MM.1S (cell line): ENCODE measurements around the gene HORMAD2.

Experiments
- DNase-seq: peaks from one replicate; pipeline ENCODE4 v3.0.0-alpha.2; 2015
- H2AFZ ChIP-seq: fragments of 300-600 bp; sonication (generic); 2 replicates; pipeline ENCODE4 v1.6.0; 2016; ENCODE audit warnings: antibody characterized with exemption, low read length
- H3F3A ChIP-seq: fragments of 300-600 bp; sonication (generic); 2 replicates; pipeline ENCODE4 v1.6.1; 2016; ENCODE audit warnings: mild to moderate bottlenecking, antibody characterized with exemption, low read length, moderate library complexity, mixed read lengths; ENCODE audit not compliant: insufficient read depth
- H3K27ac ChIP-seq: fragments of 300-600 bp; sonication (generic); 2 replicates; pipeline ENCODE4 v1.5.1; 2016; ENCODE audit warnings: mild to moderate bottlenecking, low read length
- H3K27me3 ChIP-seq: fragments of 300-600 bp; sonication (generic); replicated peaks from 2 replicates; pipeline ENCODE4 v1.6.0; 2016; ENCODE audit warnings: low read length; ENCODE audit not compliant: insufficient read depth
- H3K36me3 ChIP-seq: fragments of 300-600 bp; sonication (generic); replicated peaks from 2 replicates; pipeline ENCODE4 v1.6.1; 2016; ENCODE audit warnings: mild to moderate bottlenecking, low read length, mixed read lengths; ENCODE audit not compliant: insufficient read depth
- H3K4me1 ChIP-seq: fragments of 300-600 bp; sonication (generic); 2 replicates; pipeline ENCODE4 v1.6.1; 2016; ENCODE audit warnings: low read length, mixed read lengths
- H3K4me2 ChIP-seq: fragments of 300-600 bp; sonication (generic); 2 replicates; pipeline ENCODE4 v1.6.0; 2016; ENCODE audit warnings: low read depth, low read length
- H3K4me3 ChIP-seq: fragments of 300-600 bp; sonication (generic); 2 replicates; pipeline ENCODE4 v1.5.1; 2016; ENCODE audit warnings: low read length, mixed read lengths
- H3K79me2 ChIP-seq: fragments of 300-600 bp; sonication (generic); 2 replicates; pipeline ENCODE4 v1.6.1; 2016; ENCODE audit warnings: mixed run types, low read length, mixed read lengths
- H3K9ac ChIP-seq: fragments of 300-600 bp; sonication (generic); 2 replicates; pipeline ENCODE4 v1.6.1; 2016; ENCODE audit warnings: low read length, mixed read lengths
- H3K9me2 ChIP-seq: fragments of 300-600 bp; sonication (generic); replicated peaks from 2 replicates; pipeline ENCODE4 v1.6.1; 2016; ENCODE audit warnings: mild to moderate bottlenecking, low read length, mixed read lengths; ENCODE audit not compliant: insufficient read depth
- H3K9me3 ChIP-seq: fragments of 300-600 bp; sonication (generic); replicated peaks from 2 replicates; pipeline ENCODE4 v1.6.1; 2016; ENCODE audit warnings: mild to moderate bottlenecking, low read length, mixed read lengths; ENCODE audit not compliant: insufficient read depth
- H4K20me1 ChIP-seq: fragments of 300-600 bp; sonication (generic); 2 replicates; pipeline ENCODE4 v1.6.1; 2016; ENCODE audit warnings: mild to moderate bottlenecking, low read length, moderate library complexity, mixed read lengths; ENCODE audit not compliant: insufficient read depth
- EZH2 ChIP-seq: fragments of 300-600 bp; sonication (generic); optimal IDR thresholded peaks from 2 replicates; pipeline ENCODE3; 2017; ENCODE audit warnings: low read depth, mild to moderate bottlenecking, antibody characterized with exemption, low read length, mixed read lengths
- EZH2phosphoT487 ChIP-seq: fragments of 300-600 bp; sonication (generic); IDR thresholded peaks from 2 replicates; pipeline ENCODE4 v1.6.1; 2018; ENCODE audit warnings: antibody characterized with exemption, low read length
- TF ChIP-seq, protein P1 (sequence below): fragments of 300-600 bp; sonication (generic); IDR thresholded peaks from 2 replicates; pipeline ENCODE4 v1.5.1; 2016; ENCODE audit warnings: antibody characterized with exemption, low read length, mixed read lengths

Gene HORMAD2

DNA sequence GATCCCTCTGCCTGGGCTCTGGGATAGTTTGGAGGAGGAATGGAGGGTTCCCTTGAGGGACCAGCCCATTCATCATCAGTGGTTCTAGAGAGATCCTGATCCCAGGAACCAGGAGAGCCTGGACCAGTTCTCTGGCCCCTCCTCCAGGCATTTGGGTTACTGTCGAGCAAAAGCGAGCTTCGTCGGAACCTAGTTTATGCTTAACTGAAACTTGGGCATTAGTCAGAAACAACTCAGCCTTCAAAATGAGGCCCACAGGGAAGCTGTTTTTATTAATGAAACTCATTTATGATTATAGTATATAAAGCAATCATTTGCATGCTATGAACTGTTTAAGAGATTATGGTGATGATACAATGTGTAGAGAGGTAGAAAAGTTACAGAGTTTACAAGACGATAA is 104.9 kb downstream of the HORMAD2 start:
- no peaks in the 10 kb centered on the region for H3K79me2 ChIP-seq
- H3K9ac ChIP-seq: no peak overlapping the region
- no peak overlapping the region for H2AFZ ChIP-seq
- no peak overlapping the region for H3K4me2 ChIP-seq
- no peak overlapping the region for H3K4me3 ChIP-seq
- H4K20me1 ChIP-seq: no peaks in the 10 kb centered on the region
- H3K27me3 ChIP-seq: no peaks in the 10 kb centered on the region
- no peak for TF ChIP-seq EZH2phosphoT487
- no peak overlapping the region for H3K27ac ChIP-seq
- H3F3A ChIP-seq: no peaks in the 10 kb centered on the region
- 0 out of 2 replicates have a peak, but pooled peaks cover 6% of the 10 kb centered on the region for H3K4me1 ChIP-seq
- no peak for DNase-seq
- H3K36me3 ChIP-seq: no peaks in the 10 kb centered on the region
- no peaks in the 10 kb centered on the region for H3K9me3 ChIP-seq
- no peaks in the 10 kb centered on the region for H3K9me2 ChIP-seq

DNA sequence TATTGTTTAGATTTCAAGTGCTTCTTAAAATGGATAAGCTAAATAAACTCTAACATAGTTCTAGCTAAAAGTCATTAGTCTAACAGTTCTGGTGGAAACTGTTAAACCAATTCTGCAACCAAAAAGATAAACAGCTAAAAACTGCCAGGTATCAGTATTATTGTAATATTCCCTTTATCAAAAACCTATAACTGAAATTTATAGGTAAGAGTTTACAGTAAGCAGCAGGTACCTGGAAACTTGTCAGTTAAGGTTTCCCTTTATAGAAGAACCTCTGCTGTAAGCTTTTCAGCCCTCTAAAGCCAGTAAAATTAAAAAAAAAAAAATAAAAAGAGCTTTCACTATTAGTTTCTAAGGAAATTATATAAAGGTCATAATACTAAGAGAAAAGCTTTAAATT is 105.3 kb downstream of the HORMAD2 start:
- no peak overlapping the region for H3K4me3 ChIP-seq
- no peaks in the 10 kb centered on the region for H3K27me3 ChIP-seq
- H3K79me2 ChIP-seq: no peaks in the 10 kb centered on the region
- H3K27ac ChIP-seq: no peak overlapping the region
- DNase-seq: no peak
- no peaks in the 10 kb centered on the region for H3K9me2 ChIP-seq
- no peak overlapping the region for H3K4me2 ChIP-seq
- H3K4me1 ChIP-seq: 0 out of 2 replicates have a peak, but pooled peaks cover 6% of the 10 kb centered on the region
- no peaks in the 10 kb centered on the region for H3F3A ChIP-seq
- H3K9me3 ChIP-seq: no peaks in the 10 kb centered on the region
- TF ChIP-seq EZH2phosphoT487: no peak
- TF ChIP-seq, protein P1, sequence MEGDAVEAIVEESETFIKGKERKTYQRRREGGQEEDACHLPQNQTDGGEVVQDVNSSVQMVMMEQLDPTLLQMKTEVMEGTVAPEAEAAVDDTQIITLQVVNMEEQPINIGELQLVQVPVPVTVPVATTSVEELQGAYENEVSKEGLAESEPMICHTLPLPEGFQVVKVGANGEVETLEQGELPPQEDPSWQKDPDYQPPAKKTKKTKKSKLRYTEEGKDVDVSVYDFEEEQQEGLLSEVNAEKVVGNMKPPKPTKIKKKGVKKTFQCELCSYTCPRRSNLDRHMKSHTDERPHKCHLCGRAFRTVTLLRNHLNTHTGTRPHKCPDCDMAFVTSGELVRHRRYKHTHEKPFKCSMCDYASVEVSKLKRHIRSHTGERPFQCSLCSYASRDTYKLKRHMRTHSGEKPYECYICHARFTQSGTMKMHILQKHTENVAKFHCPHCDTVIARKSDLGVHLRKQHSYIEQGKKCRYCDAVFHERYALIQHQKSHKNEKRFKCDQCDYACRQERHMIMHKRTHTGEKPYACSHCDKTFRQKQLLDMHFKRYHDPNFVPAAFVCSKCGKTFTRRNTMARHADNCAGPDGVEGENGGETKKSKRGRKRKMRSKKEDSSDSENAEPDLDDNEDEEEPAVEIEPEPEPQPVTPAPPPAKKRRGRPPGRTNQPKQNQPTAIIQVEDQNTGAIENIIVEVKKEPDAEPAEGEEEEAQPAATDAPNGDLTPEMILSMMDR: no peak
- no peak for TF ChIP-seq EZH2
- H3K36me3 ChIP-seq: no peaks in the 10 kb centered on the region
- H3K9ac ChIP-seq: no peak overlapping the region
- H2AFZ ChIP-seq: no peak overlapping the region
- H4K20me1 ChIP-seq: no peaks in the 10 kb centered on the region

DNA sequence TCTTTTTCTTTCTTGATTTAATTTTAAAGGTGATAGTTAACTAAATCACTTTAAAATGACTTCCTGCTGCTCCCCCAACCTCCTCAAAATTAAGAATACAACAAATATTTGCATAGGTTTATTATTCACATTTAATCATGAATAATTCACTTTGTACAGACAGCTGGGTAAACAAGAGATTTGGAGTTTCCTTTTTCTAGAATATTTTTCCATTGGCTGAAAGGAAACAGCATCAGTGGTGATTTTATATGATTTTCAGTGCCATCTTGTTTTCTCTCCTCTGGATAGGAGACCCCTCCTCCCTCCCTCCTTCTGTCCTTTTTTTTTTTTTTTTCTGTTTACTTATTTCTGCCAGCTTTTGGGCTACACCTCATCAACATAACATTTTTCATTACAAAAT is 105.8 kb downstream of the HORMAD2 start:
- no peaks in the 10 kb centered on the region for H3K9me2 ChIP-seq
- no peaks in the 10 kb centered on the region for H3K27me3 ChIP-seq
- H3K4me3 ChIP-seq: no peak overlapping the region
- TF ChIP-seq EZH2: no peak
- no peak overlapping the region for H2AFZ ChIP-seq
- H3K4me1 ChIP-seq: 0 out of 2 replicates have a peak, but pooled peaks cover 6% of the 10 kb centered on the region
- H3F3A ChIP-seq: no peaks in the 10 kb centered on the region
- H3K4me2 ChIP-seq: no peak overlapping the region
- no peaks in the 10 kb centered on the region for H3K36me3 ChIP-seq
- H3K27ac ChIP-seq: no peak overlapping the region
- H4K20me1 ChIP-seq: no peaks in the 10 kb centered on the region
- DNase-seq: no peak
- no peaks in the 10 kb centered on the region for H3K79me2 ChIP-seq
- H3K9ac ChIP-seq: no peak overlapping the region
- H3K9me3 ChIP-seq: no peaks in the 10 kb centered on the region

DNA sequence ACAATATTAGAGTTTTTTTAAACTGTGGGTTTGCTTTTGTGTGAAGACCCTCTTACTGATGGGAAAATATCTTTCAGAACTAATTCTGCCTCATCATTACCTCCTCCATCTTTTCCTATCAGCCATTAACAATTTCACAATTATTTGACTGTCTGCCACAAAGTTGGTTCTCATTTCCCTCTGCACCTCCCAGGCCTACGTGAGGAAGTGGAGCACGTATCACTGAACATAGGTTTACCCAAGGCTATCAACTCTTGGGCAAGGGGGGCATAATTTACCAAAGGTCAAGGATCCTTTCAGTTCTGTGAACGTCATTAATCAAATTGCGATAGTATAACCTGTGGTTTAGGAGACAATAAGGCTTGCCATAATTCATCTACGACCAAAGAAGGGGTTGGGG is 106.2 kb downstream of the HORMAD2 start:
- no peak overlapping the region for H3K27ac ChIP-seq
- H3K79me2 ChIP-seq: no peaks in the 10 kb centered on the region
- TF ChIP-seq EZH2 (no peak), EZH2phosphoT487 (no peak)
- TF ChIP-seq, protein P1: no peak
- DNase-seq: no peak
- no peak overlapping the region for H3K4me3 ChIP-seq
- 0 out of 2 replicates have a peak, but pooled peaks cover 6% of the 10 kb centered on the region for H3K4me1 ChIP-seq
- H2AFZ ChIP-seq: no peak overlapping the region
- H3K27me3 ChIP-seq: no peaks in the 10 kb centered on the region
- no peaks in the 10 kb centered on the region for H4K20me1 ChIP-seq
- no peaks in the 10 kb centered on the region for H3K9me3 ChIP-seq
- H3K4me2 ChIP-seq: no peak overlapping the region
- H3K9ac ChIP-seq: no peak overlapping the region
- no peaks in the 10 kb centered on the region for H3K9me2 ChIP-seq
- H3F3A ChIP-seq: no peaks in the 10 kb centered on the region
- H3K36me3 ChIP-seq: no peaks in the 10 kb centered on the region
